Fibroblast of peridontal ligament (primary cell): Measurements from ENCODE around the gene DPF3.

Experiments
- DNase-seq: peaks from one replicate; pipeline ENCODE4 v3.0.0-alpha.2; 2010; ENCODE audit errors: extremely low read depth

Gene DPF3

DNA sequence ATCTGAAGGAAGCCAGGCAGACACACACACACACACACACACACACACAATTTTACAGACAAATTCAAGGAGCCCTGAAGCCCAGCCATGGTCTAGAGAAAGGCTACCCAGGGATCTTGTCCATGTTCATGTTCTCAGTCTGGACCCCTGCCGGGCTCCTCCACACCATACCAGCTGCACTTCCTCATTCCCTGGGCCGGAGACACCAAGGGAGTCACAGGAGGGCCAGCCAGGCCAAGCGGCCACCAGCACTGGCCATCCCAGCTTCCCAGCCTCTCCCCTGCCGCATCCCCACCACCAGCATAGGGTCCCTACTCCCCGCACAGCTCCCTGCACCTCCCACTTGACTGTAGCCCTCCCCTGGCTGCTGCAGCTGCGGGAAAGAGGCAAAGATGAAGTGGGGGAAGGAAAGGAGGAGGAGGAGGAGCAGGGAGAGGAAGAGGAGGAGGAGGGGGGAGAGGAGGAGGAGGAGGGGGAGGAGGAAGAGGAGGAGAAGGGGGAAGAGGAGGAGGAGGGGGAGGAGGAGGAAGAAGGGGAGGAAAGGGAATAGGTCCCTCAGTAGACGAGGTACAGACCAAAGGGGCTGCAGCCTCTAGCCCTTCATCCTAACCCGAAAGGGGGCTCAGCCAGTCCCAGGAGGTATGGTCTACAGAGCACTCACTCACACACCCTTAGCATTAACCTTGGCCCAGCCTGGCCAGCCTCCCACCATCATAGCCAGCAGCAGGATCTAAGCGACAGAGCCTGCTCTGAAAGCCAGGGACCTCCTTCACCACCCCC lies 293.2 kb downstream of the DPF3 start:
- DNase-seq = no peak

DNA sequence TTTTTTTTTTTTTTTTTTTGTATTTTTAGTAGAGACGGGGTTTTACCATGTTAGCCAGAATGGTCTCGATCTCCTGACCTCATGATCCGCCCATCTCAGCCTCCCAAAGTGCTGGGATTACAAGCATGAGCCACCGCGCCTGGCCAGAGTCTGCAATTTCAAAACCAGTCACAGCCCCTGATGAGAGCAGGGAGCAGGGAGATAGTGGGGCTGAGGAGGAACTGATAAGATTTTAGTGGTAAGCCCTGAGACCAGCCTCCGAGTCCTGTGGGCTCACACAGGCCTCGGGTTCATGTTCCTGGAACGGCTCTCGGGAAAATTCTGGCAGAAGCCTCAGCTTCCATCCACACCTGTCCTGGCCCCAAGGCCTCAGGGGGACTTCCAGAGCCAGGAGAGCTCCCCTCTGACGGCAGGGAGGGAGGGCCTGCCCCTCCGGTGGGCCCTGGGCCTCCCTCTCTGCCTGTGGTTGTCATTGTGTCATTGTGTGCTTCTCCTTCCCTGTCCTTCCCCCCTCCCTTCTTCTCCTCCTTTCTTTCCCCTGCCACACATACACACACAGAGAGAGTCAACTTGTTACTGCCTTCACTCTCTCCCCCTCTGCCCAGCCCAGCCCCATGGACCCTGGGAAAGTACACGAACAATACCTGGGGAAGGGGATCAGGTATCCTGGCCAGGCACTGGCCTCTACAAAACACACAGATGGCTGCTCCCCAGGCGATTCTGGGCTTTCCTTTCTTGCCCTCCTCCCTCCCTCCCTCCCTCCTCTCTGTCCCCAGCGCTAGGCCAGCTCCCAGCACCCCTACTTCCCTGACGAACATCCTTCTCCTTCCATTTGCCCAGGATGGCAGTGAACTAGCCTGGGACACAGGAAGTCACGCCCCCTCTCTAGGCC lies 294.1 kb downstream of the DPF3 start:
- no peak for DNase-seq

DNA sequence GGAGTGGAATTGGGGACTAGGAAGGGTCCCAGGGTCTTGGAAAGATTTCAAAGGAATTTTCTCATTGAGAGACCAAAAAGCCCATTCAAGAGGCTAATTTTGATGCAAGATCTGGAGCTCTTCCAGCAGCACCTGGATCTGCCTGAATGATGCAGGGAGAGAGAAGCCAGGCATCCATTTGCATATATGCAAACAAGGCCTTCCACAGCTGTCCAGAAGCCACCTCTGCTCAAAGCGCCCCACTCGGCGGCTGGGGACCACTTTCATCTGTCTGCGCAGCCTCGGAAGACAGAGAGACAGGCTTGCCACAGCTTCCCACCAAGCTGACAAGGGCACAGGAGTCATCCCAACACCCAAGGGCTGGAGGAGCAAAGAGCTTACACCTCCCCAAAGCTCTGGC lies 295.6 kb downstream of the DPF3 start:
- DNase-seq = no peak

DNA sequence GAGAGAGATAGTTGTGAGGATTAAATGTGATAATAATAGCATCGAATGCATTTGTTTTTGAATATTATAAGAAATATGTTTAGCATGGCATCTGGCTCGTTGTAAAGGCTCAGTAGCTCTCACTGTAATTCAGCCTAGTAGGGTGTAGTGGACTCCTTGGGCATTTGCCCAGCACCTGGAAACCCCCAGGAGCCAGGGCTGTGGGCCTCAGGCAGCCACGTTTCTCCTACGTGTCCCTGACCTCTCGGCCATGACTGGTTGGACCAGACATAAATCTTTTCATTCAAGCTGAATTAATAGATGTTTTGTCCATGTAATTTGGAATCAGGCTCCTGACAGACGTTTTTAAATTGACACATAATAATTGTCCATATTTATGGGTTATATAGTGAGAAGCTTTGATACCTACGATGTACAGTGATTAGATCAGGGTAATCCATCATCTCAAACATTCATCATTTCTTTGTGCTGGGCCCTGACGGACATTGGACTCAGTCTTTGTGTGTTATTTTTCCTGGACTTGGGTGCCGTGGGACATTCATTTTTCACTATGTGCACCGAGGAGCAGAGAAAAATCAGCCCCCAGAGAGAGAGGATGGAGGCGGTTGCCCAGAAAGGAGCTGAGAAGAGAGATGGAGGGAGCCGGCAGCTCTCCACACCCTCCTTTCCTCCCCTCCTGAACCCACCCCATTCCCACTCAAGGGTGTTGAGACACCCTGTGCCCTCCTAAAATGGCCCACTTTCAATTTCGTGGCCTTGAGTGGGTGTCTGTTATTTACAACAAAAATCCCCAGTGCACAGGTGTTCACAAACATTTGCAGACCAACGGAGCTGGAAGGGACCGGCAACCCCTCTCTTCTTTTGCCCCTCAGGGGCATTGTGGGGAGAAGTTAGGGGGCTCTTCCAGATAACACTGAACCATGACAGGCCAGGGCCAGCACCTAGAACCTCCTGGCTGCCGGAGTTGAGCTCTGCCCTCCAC lies 296.4 kb downstream of the DPF3 start:
- DNase-seq = no peak

DNA sequence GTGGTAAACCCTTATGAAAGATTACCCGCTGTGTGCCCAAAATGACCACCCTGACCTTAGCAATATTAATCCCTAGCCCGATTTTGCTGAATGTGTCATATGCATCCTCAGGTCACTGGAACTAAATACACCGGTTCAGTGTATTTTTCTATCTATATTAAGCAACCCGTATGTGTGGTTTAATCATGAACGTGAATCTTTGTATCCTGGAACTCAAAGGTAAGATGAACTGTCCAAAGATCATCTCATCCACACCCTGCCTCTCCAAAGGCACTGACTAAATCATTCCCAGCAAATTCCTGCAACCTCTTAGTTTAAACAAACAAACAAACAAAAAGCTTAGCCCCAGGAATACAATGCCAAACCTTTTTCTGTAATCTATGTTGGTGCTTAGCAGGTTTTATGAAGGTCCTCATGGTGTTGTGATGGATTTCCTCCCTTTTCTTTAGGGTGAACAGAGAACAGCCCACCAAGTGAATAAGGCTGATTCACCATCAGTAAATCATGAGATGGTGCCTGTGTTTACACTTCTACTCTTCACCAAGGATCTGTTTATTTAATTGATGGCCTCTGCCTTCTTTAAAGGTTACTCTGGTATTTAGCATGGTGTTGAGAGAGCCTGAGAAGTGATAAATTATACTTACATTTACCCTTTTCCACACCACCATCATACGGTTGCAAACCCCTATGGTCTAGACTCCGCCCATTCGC lies 298.6 kb downstream of the DPF3 start:
- no peak for DNase-seq

DNA sequence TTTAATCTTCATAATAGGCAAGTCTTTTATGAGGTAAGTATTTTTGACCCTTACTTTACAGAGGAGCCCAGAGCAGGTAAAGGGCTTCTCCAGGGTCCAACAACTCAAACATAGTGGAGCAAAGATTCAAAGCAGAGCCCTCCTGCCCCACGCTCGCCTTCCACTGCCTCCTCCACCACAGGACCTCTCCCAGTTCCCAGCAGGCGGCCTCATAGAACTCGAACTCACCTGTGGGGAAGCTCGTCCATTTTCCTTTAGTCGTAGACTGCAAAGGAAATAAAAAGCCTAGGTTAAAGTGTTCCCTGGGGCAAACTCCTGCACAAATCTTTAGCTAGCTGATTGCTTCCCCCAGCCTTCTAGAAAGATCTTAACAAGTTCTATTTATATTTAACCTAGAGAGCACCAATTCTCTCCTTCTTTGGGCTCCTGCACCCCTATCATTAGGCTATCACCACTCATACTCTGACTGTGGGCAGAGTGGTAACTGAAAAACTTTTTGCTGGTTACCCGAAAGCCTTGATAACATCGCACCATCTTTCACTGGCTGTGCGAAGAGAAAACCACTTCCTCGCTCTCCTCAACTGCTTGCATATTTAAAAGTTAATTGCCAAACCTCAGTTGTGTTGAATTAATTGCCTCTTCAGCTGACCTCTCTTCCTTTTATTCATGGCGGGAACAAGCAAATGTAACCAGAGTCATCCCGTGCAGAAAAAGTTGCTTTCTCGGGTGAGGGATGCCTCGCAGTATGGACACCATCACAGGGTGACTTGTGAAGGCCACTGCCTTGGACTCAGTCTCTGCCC lies 299.6 kb downstream of the DPF3 start:
- no peak for DNase-seq

DNA sequence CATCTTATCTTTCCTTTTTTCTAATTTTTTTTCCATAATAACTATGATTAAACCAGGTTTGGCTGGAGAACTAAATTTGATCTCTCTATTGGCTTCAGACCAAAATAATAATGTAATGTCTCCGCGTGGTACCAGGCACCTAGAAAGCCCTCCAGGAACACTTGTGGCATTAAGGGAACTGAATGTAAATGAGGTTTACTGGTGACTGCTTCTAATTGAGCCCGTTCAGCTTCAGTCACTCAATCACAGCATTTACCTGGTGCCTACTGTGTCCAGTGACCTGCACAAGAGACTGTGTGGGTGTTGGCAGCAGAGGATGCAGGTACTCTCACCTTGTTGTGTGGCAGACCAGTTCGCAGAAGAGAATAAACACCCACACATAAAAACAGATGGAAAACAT lies 302.5 kb downstream of the DPF3 start:
- no peak for DNase-seq

DNA sequence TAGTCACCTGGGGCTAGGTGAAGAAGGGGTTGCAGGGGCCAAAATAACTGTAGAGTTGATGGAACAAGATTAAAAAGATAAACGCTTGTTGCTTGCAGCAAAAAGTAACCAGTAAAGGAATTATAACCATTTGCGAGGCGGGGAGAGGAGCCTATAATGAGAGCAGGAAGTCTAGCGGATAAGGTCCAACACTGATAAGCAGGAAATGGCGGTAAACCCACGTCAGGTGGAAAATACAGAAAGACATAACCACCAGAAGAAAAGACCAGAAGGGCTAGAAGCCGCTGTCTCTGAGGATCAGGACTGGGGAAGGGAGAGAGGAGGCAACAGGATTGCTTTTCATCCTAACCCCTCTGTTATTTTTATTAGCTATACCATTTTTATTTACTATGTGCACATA lies 303.3 kb downstream of the DPF3 start:
- DNase-seq = no peak

DNA sequence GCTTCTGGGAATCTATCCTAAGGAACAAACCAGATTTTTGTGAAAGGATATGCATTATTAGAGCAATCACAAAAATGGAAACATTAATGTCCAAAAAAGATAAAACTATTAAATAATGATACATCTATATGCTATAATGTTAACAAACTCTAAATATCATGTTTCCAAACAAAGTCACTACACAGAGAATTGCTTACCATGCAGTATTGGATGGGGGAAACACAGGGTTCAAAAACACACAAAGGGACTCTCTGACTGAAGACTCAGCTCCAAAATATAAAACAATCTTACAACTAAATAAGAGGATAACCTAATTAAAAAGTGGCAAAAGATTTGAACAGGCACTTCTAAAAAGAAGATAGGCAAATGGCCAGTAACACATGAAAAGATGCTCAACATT lies 304.2 kb downstream of the DPF3 start:
- DNase-seq = no peak

DNA sequence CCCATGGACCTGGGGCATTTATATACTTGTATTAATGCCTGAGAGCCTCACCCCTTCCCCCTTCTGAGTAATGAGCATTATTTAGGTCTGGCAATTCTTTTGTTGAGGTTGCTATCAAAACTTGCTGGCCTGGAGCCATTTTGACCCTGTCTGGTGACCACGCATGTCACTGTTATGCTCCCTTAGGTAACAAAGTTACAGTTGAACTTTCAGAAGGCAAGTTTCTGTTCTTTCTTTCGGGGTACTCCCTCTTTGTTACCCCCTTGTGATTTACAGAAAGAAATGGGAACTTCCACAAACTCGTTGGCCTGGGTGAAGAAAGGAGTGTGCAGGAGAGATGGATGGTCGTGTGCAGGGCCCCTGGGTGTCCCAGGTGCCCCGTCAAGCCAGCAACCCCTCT lies 305.4 kb downstream of the DPF3 start:
- DNase-seq = no peak

DNA sequence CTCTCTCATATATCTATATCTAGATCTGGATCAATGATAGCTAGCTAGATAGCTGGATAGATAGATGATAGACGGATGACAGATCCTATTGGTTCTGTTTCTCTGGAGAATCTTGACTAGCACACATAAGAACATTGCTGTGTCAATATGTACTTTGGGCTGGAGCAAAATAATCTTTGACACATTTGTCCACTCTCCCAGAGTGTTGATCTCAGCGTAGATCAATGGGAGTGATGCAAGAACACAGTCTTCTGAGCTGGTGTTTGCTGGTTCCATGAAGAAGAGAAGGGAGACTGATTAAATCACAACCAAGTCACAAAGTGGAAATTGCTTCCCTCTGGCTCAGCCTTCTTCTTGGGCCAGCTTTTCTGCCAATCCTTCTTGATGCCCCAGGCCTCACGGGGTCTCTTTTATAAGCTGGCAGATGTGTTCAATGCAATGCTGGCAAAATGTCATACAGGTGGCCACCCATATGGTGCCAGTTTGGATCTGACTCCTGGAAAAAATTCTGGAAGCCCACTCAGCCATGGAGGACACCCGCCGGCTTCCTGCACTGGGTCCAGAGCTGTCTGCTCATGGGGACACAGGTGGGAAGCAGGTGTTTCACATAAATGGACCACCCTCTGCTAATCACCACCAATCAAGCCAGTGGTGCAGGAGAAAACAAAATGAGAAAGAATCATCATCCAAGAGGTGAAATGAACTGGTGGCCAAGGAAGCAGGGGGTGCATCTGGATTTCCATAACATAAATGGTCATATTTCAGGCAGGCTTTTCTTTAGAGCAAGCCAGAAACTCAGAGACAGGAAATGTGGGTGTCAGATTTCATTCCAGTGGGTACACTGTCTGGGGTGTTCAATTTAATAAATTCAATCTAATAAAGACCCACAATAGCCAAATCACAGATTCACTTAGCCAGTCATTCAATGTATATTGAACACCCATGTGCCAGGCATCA lies 310.3 kb downstream of the DPF3 start:
- DNase-seq = no peak

DNA sequence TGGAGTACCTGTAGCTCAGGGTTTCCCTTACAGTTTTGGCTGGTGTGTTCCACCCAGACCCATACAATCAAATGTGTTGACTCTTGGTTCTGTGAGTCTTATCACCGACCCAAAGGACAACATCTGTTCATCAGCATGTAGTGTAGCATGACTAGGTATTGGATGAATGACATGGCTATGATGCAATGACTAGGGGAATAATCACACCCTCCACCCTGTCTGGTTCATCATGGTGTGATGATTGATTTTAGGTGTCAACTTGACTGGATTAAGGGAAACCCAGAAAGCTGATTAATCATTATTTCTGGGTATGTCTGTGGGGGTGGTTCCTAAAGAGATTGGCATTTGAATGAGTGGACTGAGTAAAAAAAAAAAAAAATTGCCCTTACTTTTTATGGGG lies 311.3 kb downstream of the DPF3 start:
- DNase-seq = no peak

DNA sequence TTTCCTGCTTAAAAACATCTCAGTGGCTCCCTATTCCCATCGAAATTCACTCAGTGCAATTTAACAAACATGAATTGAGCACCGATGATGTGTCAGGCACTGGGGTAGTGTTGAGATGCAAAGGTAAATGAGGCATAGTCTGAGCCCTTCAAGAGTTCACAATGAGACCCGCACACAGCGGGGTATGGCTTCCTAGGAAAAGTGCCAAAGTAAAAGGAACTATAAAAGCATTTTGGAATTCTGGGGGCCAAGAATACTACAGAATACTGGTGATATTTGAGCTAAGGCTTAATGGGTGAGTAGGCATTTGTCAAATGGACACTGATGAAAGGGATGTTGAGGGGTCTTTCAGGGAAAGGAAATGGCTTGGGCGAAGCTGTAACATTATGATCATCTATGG lies 315.4 kb downstream of the DPF3 start:
- no peak for DNase-seq

DNA sequence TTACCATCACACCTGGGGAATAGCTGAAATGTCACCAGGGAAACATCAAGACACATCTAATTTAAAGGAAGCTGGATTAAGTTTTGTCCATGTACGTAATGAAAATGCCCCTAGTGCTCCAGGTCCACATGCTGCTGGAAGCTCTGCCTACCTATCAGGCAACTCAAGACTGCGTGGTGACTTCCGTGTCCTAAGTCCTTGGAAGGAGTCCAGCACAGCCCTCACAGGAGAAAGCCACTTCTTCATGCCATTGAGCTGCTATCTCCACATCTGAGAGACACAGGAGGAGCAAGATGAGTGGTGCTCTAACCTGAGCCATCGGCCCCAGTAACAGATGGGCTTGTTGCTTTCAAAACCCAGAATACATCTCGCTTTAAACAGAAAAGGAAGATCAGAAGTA lies 316.4 kb downstream of the DPF3 start:
- no peak for DNase-seq

DNA sequence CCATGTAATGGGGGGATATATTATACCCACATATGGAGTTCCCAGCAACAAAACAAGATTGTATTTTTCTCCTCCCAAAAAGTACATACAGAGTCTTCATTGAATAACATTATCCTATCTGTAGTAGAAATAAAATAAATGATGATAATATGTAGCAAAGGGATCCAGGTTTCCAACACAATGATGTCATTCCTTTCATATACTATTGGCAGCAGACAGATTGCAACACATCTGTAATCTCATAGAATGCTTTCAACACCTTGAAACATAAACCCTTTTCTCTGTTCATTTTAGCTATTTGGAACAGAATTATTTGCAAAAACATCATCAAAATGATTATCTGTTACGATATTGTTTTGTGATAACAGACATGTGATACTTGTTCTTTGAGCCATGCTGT lies 317.6 kb downstream of the DPF3 start:
- DNase-seq = no peak

DNA sequence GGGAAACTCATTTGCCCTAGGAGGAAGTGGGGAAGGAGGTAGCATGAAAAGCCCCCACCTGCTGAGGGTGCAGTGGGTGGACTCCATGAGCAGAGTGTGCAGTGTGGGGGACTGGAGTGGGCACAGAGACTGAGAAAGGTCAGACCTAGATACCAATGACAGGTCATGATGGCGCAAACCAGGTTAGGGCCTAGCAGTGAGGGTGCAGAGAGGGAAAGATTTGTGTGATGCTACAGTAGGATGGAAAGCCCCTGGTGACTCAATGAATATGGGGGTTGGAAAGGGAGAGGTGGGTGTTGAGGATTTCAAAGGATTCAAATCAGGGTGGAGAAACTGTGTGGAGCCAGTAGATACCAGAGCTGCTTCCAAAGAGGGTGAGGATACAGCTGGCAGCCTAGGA lies 319.2 kb downstream of the DPF3 start:
- no peak for DNase-seq

DNA sequence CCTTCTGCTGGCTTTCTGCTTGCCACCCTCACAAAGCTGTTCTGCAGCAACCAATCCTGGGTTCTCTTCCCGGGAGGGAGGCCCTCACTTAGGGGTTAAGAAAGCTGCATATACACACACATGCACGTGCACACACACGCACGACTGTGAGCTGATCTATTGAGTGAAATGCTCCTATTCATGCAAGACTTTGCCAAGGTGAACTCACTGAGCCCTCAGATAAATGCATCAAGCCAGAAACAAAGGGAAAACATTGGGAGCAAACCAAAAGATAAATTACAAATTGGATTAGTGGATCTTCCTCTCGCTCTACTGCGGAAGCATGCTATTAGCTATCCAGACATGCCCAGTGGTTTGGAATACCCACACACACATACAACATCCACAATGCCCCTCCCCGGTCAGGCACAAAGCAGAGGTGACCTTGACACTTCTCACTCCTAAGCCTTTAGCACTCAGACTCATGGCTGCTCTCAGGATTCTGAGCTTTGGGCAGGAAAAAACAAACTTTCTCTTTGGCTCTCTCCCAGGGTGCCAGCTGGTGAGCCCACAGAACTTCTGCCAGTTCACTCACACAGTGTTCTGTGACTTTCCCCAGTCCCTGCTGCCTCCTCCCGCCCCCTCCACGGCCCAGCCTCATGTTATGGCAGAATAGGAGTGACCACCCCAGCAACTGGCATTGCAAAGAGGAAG lies 320.0 kb downstream of the DPF3 start:
- peak; percentile 30 for DNase-seq
